Measurements from ENCODE around the gene BTF3. TPM values are rescaled to one million over a fixed set of nuclear protein-coding genes. Genes with fewer than 3 reads are reported as not detected.
A peak's percentile ranks its signal among the peaks of the same experiment; 100 is the strongest.

The BTF3 gene
- total and polyA plus RNA-seq, 2 of the 13 experiments (the other 11 are each of a cell fraction or from before 2014, with no cell fraction given), result 557 to 698 TPM

GRCh38 chr5:73525606-73526203 lies 27.5 kb downstream of the BTF3 start (continued):
- no peak for TF ChIP-seq FLYWCH1 (CRISPR knock-in tag; IDR thresholded peaks at IDR 0.05)
- TF ChIP-seq HINFP (CRISPR knock-in tag; IDR thresholded peaks at IDR 0.05; ENCODE audit: low read depth), result no peak
- peak; percentile 67 for TF ChIP-seq ZNF629 (CRISPR knock-in tag; conservative IDR thresholded peaks at IDR 0.05)
- TF ChIP-seq FOXA1 (IDR thresholded peaks at IDR 0.05), result no peak
- TF ChIP-seq FOXA1 (CRISPR knock-in tag; IDR thresholded peaks at IDR 0.05), result peak; percentile 64; the same call in 1 of the 2 replicates
- no peak for TF ChIP-seq JARID2 (CRISPR knock-in tag; IDR thresholded peaks at IDR 0.05; ENCODE audit: insufficient replicate concordance)
- no peak for TF ChIP-seq TBL1XR1 (IDR thresholded peaks at IDR 0.05; ENCODE audit: borderline replicate concordance, low read length, partially characterized antibody)

GRCh38 chr5:73528248-73528647 lies 30.0 kb downstream of the BTF3 start:
- H3K79me2 ChIP-seq (ENCODE audit: insufficient read depth, low read length), result no peaks in the 10 kb centered on the region
- DNase-seq (ENCODE audit: low spot score) (no peak), ATAC-seq (no peak), FAIRE-seq (no peak)
- H3K27me3 ChIP-seq (ENCODE audit: control insufficient read depth in 1 of 2, insufficient read depth in 2 of 2, low read length in 2 of 2), result no peaks in the 10 kb centered on the region
- CTCF ChIA-PET (ENCODE audit: low intra/inter-chr PET ratio, low total read pairs), result no interaction called here
- peaks cover 35% of the 10 kb centered on the region for H3K4me1 ChIP-seq (ENCODE audit: insufficient read depth, low read length)
- H3K27ac ChIP-seq (ENCODE audit: extremely low read length, insufficient read depth, low read length), result no peak overlapping the region
- POLR2A ChIA-PET, result no interaction called here
- H3K9ac ChIP-seq (ENCODE audit: insufficient read depth, low read depth, low read length), result no peak overlapping the region
- in situ Hi-C loops (cut with HindIII; ENCODE audit: extremely low pct_ligation_motif_present, low pct_unique_long_range_greater_than_20kb) (no loop called here), intact Hi-C loops (cut with micrococcal nuclease; ENCODE audit: unreplicated experiment) (no loop called here)
- H3K9me3 ChIP-seq (ENCODE audit: low read length), result no peaks in the 10 kb centered on the region
- H3K4me3 ChIP-seq (replicated peaks in 1 of 3; ENCODE audit: insufficient read depth in 1 of 3, low read depth in 2 of 3, low read length in 3 of 3), result no peak overlapping the region
- no TSS peak for BruUV-seq (replicated peaks)
- H3K4me2 ChIP-seq (ENCODE audit: low read depth, low read length), result no peak overlapping the region
- TF ChIP-seq ZNF232 (CRISPR knock-in tag; IDR thresholded peaks at IDR 0.05; ENCODE audit: borderline replicate concordance) (no peak), RBM39 (IDR thresholded peaks at IDR 0.05; ENCODE audit: low read depth, low read length, poor library complexity, severe bottlenecking) (no peak), ATF5 (CRISPR knock-in tag; IDR thresholded peaks at IDR 0.05; ENCODE audit: low read depth) (no peak), ZNF317 (CRISPR knock-in tag; IDR thresholded peaks at IDR 0.05) (no peak), GMEB1 (CRISPR knock-in tag; IDR thresholded peaks at IDR 0.05; ENCODE audit: borderline replicate concordance) (no peak), ZKSCAN1 (IDR thresholded peaks at IDR 0.05; ENCODE audit: low read length) (no peak), ZNF710 (CRISPR knock-in tag; IDR thresholded peaks at IDR 0.05; ENCODE audit: borderline replicate concordance) (no peak), SRF (IDR thresholded peaks at IDR 0.05; ENCODE audit: low read depth, low read length) (no peak)
- H3K36me3 ChIP-seq (replicated peaks in 1 of 2; ENCODE audit: control insufficient read depth in 1 of 2, insufficient read depth in 2 of 2, low read length in 2 of 2), result no peaks in the 10 kb centered on the region
- H4K20me1 ChIP-seq (ENCODE audit: insufficient read depth, low read length), result no peaks in the 10 kb centered on the region
- H2AFZ ChIP-seq (ENCODE audit: low read length), result no peak overlapping the region
- 59% methylated on average over 3 of the region's 3 CpGs for WGBS (ENCODE audit: low lambda C conversion rate)
